Bone marrow (tissue), 2 donors: ENCODE results near the gene OR2L2.
A peak's percentile ranks its signal among the peaks of the same experiment; 100 is the strongest.
"Not testable (repeated sequence)": the region's sequence is repeated elsewhere in the genome, so short reads cannot be mapped to it uniquely, and the experiment has no call there.

ENCODE experiments used
- DNase-seq, 2 donors: peaks; one replicate each; lab custom pipeline; 2025; lab: John Stamatoyannopoulos, UW

Gene OR2L2

GRCh38 chr1:248029770-248030169 lies at the start of gene OR2L2:
TSS of gene OR2L2 (plus strand) at chr1:248030070. CDS start at chr1:248038268, 8,198 bp downstream.
- DNase-seq, result no peak

- peak in 1 of 2 donors; percentile 3 for DNase-seq
Measured at GRCh38 chr1:247992986-247993385, 36.9 kb upstream of the OR2L2 start.

GRCh38 chr1:247998811-247999210 lies 31.1 kb upstream of the OR2L2 start:
- no peak for DNase-seq

GRCh38 chr1:248000169-248000568 lies 29.7 kb upstream of the OR2L2 start:
- DNase-seq, result no peak

GRCh38 chr1:248007778-248008177 lies 22.1 kb upstream of the OR2L2 start:
- DNase-seq, result no peak

GRCh38 chr1:248009681-248010080 lies 20.2 kb upstream of the OR2L2 start:
- no peak for DNase-seq

- no peak for DNase-seq
Measured at GRCh38 chr1:248013229-248013710, 16.6 kb upstream of the OR2L2 start, which contains the start of gene OR2L5. TSS of gene OR2L5 (plus strand) at chr1:248013660. CDS start at chr1:248021948, 8,288 bp downstream.

- no peak for DNase-seq
Measured at GRCh38 chr1:248015803-248016202, 14.1 kb upstream of the OR2L2 start.

GRCh38 chr1:248045209-248045608 lies 15.3 kb downstream of the OR2L2 start:
- DNase-seq, result no peak

GRCh38 chr1:248046536-248046935 lies 16.7 kb downstream of the OR2L2 start, which contains the start of gene OR2L3:
TSS of gene OR2L3 (plus strand) at chr1:248046836. CDS start at chr1:248060682, 13,846 bp downstream.
- no peak for DNase-seq

GRCh38 chr1:248047008-248047407 lies 17.1 kb downstream of the OR2L2 start:
- no peak for DNase-seq

- DNase-seq, result no peak
Measured at GRCh38 chr1:248054671-248055070, 24.8 kb downstream of the OR2L2 start.

- no peak for DNase-seq
Measured at GRCh38 chr1:248055261-248055660, 25.4 kb downstream of the OR2L2 start.

GRCh38 chr1:248065071-248065470 lies 35.2 kb downstream of the OR2L2 start:
- DNase-seq, result no peak

- no peak for DNase-seq
Measured at GRCh38 chr1:248065604-248066003, 35.7 kb downstream of the OR2L2 start.

- DNase-seq, result not testable (repeated sequence)
Measured at GRCh38 chr1:248083864-248084263, 54.0 kb downstream of the OR2L2 start.
